GM12878 (cell line): ENCODE results near the gene EYS. TPM values are rescaled to one million over a fixed set of nuclear protein-coding genes. Genes with fewer than 3 reads are reported as not detected.

Source experiments
- ATAC-seq: fragments of 200-7000 bp; cut with Tn5 transposase; 3 replicates; pipeline ENCODE4 v1.9.1; 2020; ENCODE audit warnings: mild to moderate bottlenecking, moderate library complexity
- BruUV-seq: library from RNA; stranded (reverse); fragments of 400-500 nt; replicated peaks from 2 replicates; lab custom pipeline; 2021; lab: Mats Ljungman, UMichigan
- CTCF ChIA-PET: fragments of 300-600 bp; sonication (Branson Sonifier 250); formaldehyde crosslinking; extraction: SDS; loops from one replicate; lab custom pipeline; 2021; ENCODE audit warnings: inconsistent platforms; lab: Yijun Ruan, JAX
- POLR2A ChIA-PET: fragments of 350-600 bp; formaldehyde crosslinking; extraction: SDS; loops from one replicate; lab custom pipeline; 2021; ENCODE audit warnings: inconsistent platforms; lab: Charles Lee
- RAD21 ChIA-PET: fragments of 300-600 bp; sonication (Branson Sonifier 250); formaldehyde crosslinking; loops from one replicate; lab custom pipeline; 2023; ENCODE audit warnings: antibody characterized with exemption; ENCODE audit not compliant: unreplicated experiment; lab: Charles Lee
- SMC1A ChIA-PET: fragments of 300-600 bp; sonication (Branson Sonifier 250); formaldehyde crosslinking; loops from one replicate; lab custom pipeline; 2023; ENCODE audit not compliant: unreplicated experiment, uncharacterized antibody; lab: Charles Lee
- DNase-seq: peaks from one replicate; pipeline ENCODE4 v3.0.0-alpha.2; 2011; ENCODE audit warnings: low read depth, low spot score
- FAIRE-seq: peaks from 3 replicates; lab custom pipeline; 2011; peaks lifted over from hg19 to GRCh38; lab: Jason Lieb, UNC
- H2AFZ ChIP-seq: 2 replicates; pipeline ENCODE4 v1.6.0; 2011; ENCODE audit warnings: low read depth, low read length, control low read depth; ENCODE audit not compliant: control insufficient read depth
- H3K27ac ChIP-seq: 2 replicates; pipeline ENCODE4 v1.5.1; 2011; ENCODE audit warnings: control low read depth; ENCODE audit not compliant: control insufficient read depth, insufficient read depth
- H3K27me3 ChIP-seq, 2 experiments: replicated peaks in 1 of 2; 2 replicates each; pipeline versions ENCODE4 v1.6.0 to v1.6.1; 2011; ENCODE audit warnings: low read length in 1 of 2; ENCODE audit not compliant: control insufficient read depth in 2 of 2, insufficient read depth in 2 of 2
- H3K36me3 ChIP-seq, 2 experiments: 2 replicates each; pipeline ENCODE4 v1.5.1; 2011; ENCODE audit warnings: low read length in 1 of 2; ENCODE audit not compliant: control insufficient read depth in 2 of 2, insufficient read depth in 2 of 2
- H3K4me1 ChIP-seq: 2 replicates; pipeline ENCODE4 v1.6.1; 2011; ENCODE audit warnings: mild to moderate bottlenecking, low read length, moderate library complexity, mixed read lengths; ENCODE audit not compliant: control insufficient read depth, insufficient read depth
- H3K4me2 ChIP-seq: 2 replicates; pipeline ENCODE4 v1.6.0; 2011; ENCODE audit warnings: control low read depth; ENCODE audit not compliant: control insufficient read depth, insufficient read depth
- H3K4me3 ChIP-seq: fragments of 200-600 bp; sonication (generic); 2 replicates; pipeline ENCODE4 v1.5.1; 2016
- H3K79me2 ChIP-seq: 2 replicates; pipeline ENCODE4 v1.6.0; 2011; ENCODE audit warnings: low read length; ENCODE audit not compliant: control insufficient read depth, insufficient read depth
- H3K9ac ChIP-seq: 2 replicates; pipeline ENCODE4 v1.8.0; 2011; ENCODE audit warnings: low read length, control low read depth, mixed read lengths; ENCODE audit not compliant: control insufficient read depth, insufficient read depth
- H3K9me3 ChIP-seq: replicated peaks from 3 replicates; pipeline ENCODE4 v1.5.1; 2011; ENCODE audit warnings: mild to moderate bottlenecking, low read length; ENCODE audit not compliant: control insufficient read depth, insufficient read depth
- H4K20me1 ChIP-seq: 2 replicates; pipeline ENCODE4 v1.6.0; 2011; ENCODE audit not compliant: control insufficient read depth, insufficient read depth
- ATF7 ChIP-seq: fragments of 450-650 bp; IDR thresholded peaks from 2 replicates; pipeline ENCODE4 v1.6.1; 2016; ENCODE audit warnings: low read depth, mild to moderate bottlenecking
- EZH2 ChIP-seq: IDR thresholded peaks from 2 replicates; pipeline ENCODE4 v1.6.1; 2012; ENCODE audit warnings: low read depth, mild to moderate bottlenecking, control low read depth, inconsistent platforms, low read length, borderline replicate concordance; ENCODE audit not compliant: control insufficient read depth
- KAT2A ChIP-seq: conservative IDR thresholded peaks from 2 replicates; pipeline ENCODE4 v1.6.1; 2011; ENCODE audit warnings: low read depth, low read length; ENCODE audit not compliant: control insufficient read depth
- PKNOX1 ChIP-seq: fragments of 450-650 bp; IDR thresholded peaks from 2 replicates; pipeline ENCODE4 v1.6.1; 2016; ENCODE audit warnings: mild to moderate bottlenecking
- RBBP5 ChIP-seq: fragments of 200-600 bp; sonication (generic); conservative IDR thresholded peaks from 2 replicates; pipeline ENCODE4 v1.6.1; 2016
- WGBS: methylation state at CpG from one replicate; pipeline ENCODE4 v1.1.6; 2016; ENCODE audit warnings: low lambda C conversion rate; ENCODE audit not compliant: insufficient replicate concordance, insufficient coverage; ENCODE audit errors: missing lambda C conversion rate; 5-methylcytosine and 5-hydroxymethylcytosine counted together
- in situ Hi-C: fragments of 300-500 bp; cut with MboI; formaldehyde crosslinking; loops from 9 replicates; pipeline ENCODE4 v1.14.3; 2018; ENCODE audit warnings: mixed read lengths
- intact Hi-C: fragments of 100-400 bp; cut with micrococcal nuclease; formaldehyde crosslinking; loops from one replicate; pipeline ENCODE4 v1.14.2; 2022; ENCODE audit not compliant: unreplicated experiment
- polyA plus RNA-seq, 11 experiments: library from polyadenylated mRNA; depleted of rRNA in 4 of 11; unstranded in 6 of 11; stranded (reverse) in 5 of 11; fragments of >200 nt; fragmentation: Nextera tagmentation in 4 of 11; fragmentation: Illumina TruSeq in 1 of 11; extraction: Ambion mirVana in 4 of 11; extraction: Trizol in 1 of 11; gene quantifications; 1 replicate in 1 of 11; 2 replicates in 10 of 11; pipeline versions ENCODE4 v1.2.1 to v1.2.3, GENCODE V29; 2011 to 2016; ENCODE audit warnings: inconsistent platforms in 2 of 11, missing spikeins in 2 of 11, low read depth in 1 of 11
- total RNA-seq, 4 experiments: library from RNA; depleted of rRNA in 3 of 4; stranded (reverse); fragments of >200 nt in 3 of 4; fragmentation: Illumina TruSeq in 1 of 4; extraction: Trizol in 1 of 4; gene quantifications; 2 replicates each; pipeline versions ENCODE4 v1.2.1 to v1.2.3, GENCODE V29; 2013 to 2021

Gene EYS
- total and polyA plus RNA-seq, 10 of the 15 experiments (the other 5 are each of a cell fraction or from before 2014, with no cell fraction given) = under 0.01 to 0.14 (median 0.02) TPM; not detected in 1

- intact Hi-C loops (no loop called here), in situ Hi-C loops (no loop called here)
- Histone ChIP-seq H3K9ac (no peak overlapping the region), H3K4me2 (no peak overlapping the region), H3K79me2 (no peaks in the 10 kb centered on the region), H2AFZ (no peak overlapping the region), H4K20me1 (no peaks in the 10 kb centered on the region), H3K27ac (no peak overlapping the region), H3K27me3 (peaks cover 0 to 3% of the 10 kb centered on the region in 2 experiments; a peak in 1 of 4 replicates), H3K4me3 (no peak overlapping the region), H3K4me1 (no peaks in the 10 kb centered on the region), H3K36me3 (no peaks in the 10 kb centered on the region), H3K9me3 (no peaks in the 10 kb centered on the region)
- FAIRE-seq = no peak
- ChIA-PET SMC1A (interaction anchor here (0.5 to 1.3 kb wide), 8 partner anchors 9 to 532 kb away, joined by 3 to 5 read pairs (median 4); no protein-coding TSS in a partner anchor), POLR2A (no interaction called here), CTCF (interaction anchor here (0.9 to 2.1 kb wide), 5 partner anchors 11 to 467 kb away, joined by 3 to 11 read pairs (median 5); no protein-coding TSS in a partner anchor), RAD21 (interaction anchor here (0.9 to 2.2 kb wide), 3 partner anchors 53 to 465 kb away, joined by 3 to 9 read pairs (median 6); no protein-coding TSS in a partner anchor)
- WGBS = 51% methylated on average over 4 of the region's 4 CpGs
- no peak for DNase-seq
- TF ChIP-seq RBBP5 = no peak
- no peak for TF ChIP-seq KAT2A
- TF ChIP-seq ATF7 = no peak
- no peak for TF ChIP-seq PKNOX1
- no peak for TF ChIP-seq EZH2
- ATAC-seq = no peak
- BruUV-seq = no TSS peak
Measured at GRCh38 chr6:63817492-63818050, 1889.5 kb downstream of the EYS start.
